ENCODE measurements around the gene IFT57.

IFT57 gene

DNA sequence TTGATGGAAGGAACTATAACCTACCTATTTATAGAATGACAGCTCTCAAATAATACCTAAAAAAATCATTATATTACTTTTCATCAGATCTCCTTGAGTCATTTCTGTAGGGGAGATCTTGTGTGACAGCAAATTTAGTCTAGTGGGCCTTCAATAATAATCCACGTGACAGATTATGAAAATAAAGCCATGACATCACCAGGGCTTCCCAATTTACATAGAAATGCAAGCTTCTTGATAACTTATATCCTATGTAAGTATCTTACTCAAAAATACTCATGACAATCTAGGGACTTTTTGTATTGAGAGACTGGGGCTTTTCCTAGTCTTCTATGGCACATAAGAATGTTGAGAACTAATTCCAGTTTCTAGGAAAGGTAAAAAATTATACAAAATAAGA is 21.6 kb downstream of the IFT57 start:
- Histone ChIP-seq H3K27ac (ENCODE audit: low read depth, low read length) (no peak overlapping the region), H3K27me3 (ENCODE audit: control insufficient read depth in 1 of 2, insufficient read depth in 2 of 2, low read length in 2 of 2) (no peaks in the 10 kb centered on the region), H3K36me3 (ENCODE audit: control insufficient read depth in 1 of 2, insufficient read depth in 2 of 2, low read length in 2 of 2) (no peaks in the 10 kb centered on the region), H3K4me1 (ENCODE audit: control insufficient read depth in 1 of 2, insufficient read depth in 2 of 2, low read length in 2 of 2) (no peaks in the 10 kb centered on the region), H3K9ac (ENCODE audit: low read depth in 1 of 2, low read length in 2 of 2) (no peak overlapping the region), H3K4me3 (ENCODE audit: low read depth in 1 of 2, low read length in 2 of 2) (no peak overlapping the region), H3K9me3 (ENCODE audit: control insufficient read depth in 1 of 2, low read length in 2 of 2) (no peaks in the 10 kb centered on the region)

DNA sequence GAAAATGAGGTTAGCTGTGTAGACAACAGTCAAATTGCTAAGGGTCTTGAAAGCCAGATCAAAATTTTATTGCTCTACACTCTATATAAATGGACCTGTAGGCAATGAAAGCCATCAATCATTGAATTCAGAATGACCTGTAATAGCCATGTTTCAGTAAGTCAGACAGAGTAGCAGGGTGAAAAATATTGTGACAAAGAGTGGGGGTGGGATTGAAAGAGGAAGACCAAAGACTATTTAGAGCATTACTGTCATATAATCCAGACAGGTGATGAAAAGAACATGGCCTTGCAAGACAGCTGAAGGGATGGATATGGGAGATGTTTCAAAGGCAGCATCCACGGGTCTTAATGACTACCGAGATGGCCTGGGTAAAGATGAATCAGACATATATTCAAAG is 22.2 kb downstream of the IFT57 start:
- Histone ChIP-seq H3K4me3 (ENCODE audit: low read depth in 1 of 2, low read length in 2 of 2) (no peak overlapping the region), H3K27me3 (ENCODE audit: control insufficient read depth in 1 of 2, insufficient read depth in 2 of 2, low read length in 2 of 2) (no peaks in the 10 kb centered on the region), H3K9ac (ENCODE audit: low read depth in 1 of 2, low read length in 2 of 2) (no peak overlapping the region), H3K4me1 (ENCODE audit: control insufficient read depth in 1 of 2, insufficient read depth in 2 of 2, low read length in 2 of 2) (no peaks in the 10 kb centered on the region), H3K27ac (ENCODE audit: low read depth, low read length) (no peak overlapping the region), H3K36me3 (ENCODE audit: control insufficient read depth in 1 of 2, insufficient read depth in 2 of 2, low read length in 2 of 2) (no peaks in the 10 kb centered on the region), H3K9me3 (ENCODE audit: control insufficient read depth in 1 of 2, low read length in 2 of 2) (no peaks in the 10 kb centered on the region)

DNA sequence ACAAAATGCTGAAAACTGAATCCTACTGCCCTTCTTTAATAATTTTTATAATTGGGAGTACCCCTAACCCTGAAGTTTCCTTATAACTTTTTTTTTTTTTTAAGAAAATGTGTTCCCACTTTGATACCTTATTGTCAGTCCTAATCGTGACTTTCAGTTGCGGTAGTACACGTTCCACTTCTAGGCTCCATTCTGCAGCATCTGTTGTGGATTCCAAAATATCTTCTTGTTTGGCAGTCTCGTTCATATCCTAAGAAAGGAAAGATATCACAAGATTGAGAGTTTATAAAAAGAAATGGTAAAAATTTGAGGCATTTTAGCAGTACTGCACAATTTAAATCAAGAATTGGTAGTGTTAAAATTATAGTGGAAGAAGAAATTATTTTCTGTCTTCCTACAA is 30.8 kb downstream of the IFT57 start:
- Histone ChIP-seq H3K27ac (ENCODE audit: low read depth, low read length) (no peak overlapping the region), H3K4me1 (ENCODE audit: control insufficient read depth in 1 of 2, insufficient read depth in 2 of 2, low read length in 2 of 2) (no peaks in the 10 kb centered on the region), H3K9me3 (ENCODE audit: control insufficient read depth in 1 of 2, low read length in 2 of 2) (peaks cover 0 to 6% of the 10 kb centered on the region in 2 donors), H3K36me3 (ENCODE audit: control insufficient read depth in 1 of 2, insufficient read depth in 2 of 2, low read length in 2 of 2) (peaks cover 0 to 15% of the 10 kb centered on the region in 2 donors), H3K4me3 (ENCODE audit: low read depth in 1 of 2, low read length in 2 of 2) (no peak overlapping the region), H3K9ac (ENCODE audit: low read depth in 1 of 2, low read length in 2 of 2) (no peak overlapping the region), H3K27me3 (ENCODE audit: control insufficient read depth in 1 of 2, insufficient read depth in 2 of 2, low read length in 2 of 2) (no peaks in the 10 kb centered on the region)

DNA sequence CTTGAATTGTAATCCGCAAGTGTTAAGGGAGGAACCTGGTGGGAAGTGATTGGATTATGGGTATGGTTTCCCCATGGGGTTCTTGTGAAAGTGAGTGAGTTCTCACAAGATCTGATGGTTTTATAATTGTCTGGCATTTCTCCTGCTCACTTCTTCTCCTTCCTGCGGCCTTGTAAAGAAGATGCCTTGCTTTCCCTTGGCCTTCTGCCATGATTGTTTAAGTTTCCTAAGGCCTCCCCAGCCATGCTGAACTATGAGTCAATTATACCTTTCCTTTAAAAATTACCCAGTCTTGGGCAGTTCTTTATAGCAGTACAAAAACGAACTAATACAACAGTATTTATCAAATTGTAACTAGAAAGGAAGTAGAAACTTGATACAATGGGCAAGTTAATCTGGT is 31.9 kb downstream of the IFT57 start:
- H3K36me3 ChIP-seq (ENCODE audit: control insufficient read depth in 1 of 2, insufficient read depth in 2 of 2, low read length in 2 of 2) = peaks cover 0 to 15% of the 10 kb centered on the region in 2 donors
- H3K9ac ChIP-seq (ENCODE audit: low read depth in 1 of 2, low read length in 2 of 2) = no peak overlapping the region
- no peak overlapping the region for H3K27ac ChIP-seq (ENCODE audit: low read depth, low read length)
- no peaks in the 10 kb centered on the region for H3K27me3 ChIP-seq (ENCODE audit: control insufficient read depth in 1 of 2, insufficient read depth in 2 of 2, low read length in 2 of 2)
- H3K9me3 ChIP-seq (ENCODE audit: control insufficient read depth in 1 of 2, low read length in 2 of 2) = peaks cover 0 to 6% of the 10 kb centered on the region in 2 donors
- no peak overlapping the region for H3K4me3 ChIP-seq (ENCODE audit: low read depth in 1 of 2, low read length in 2 of 2)
- no peaks in the 10 kb centered on the region for H3K4me1 ChIP-seq (ENCODE audit: control insufficient read depth in 1 of 2, insufficient read depth in 2 of 2, low read length in 2 of 2)

DNA sequence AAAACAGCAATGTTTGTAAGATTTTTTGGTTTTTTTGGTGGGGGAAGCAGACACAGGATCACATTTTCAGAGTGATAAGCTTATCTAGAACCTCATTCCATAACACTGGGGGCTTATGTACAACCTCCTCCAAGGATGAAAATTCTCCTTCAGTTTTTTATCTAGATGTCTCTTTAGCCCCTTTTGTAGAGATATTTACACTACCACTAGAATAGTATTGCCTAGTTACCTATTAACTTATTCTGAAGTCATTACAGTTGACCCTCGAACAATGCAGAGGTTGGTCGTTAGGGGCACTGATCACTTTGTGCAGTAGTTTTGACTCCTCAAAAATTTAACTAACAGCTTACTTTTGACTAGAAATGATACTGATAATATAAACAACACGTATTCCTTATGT is 32.8 kb downstream of the IFT57 start:
- H3K27ac ChIP-seq (ENCODE audit: low read depth, low read length) = no peak overlapping the region
- no peaks in the 10 kb centered on the region for H3K27me3 ChIP-seq (ENCODE audit: control insufficient read depth in 1 of 2, insufficient read depth in 2 of 2, low read length in 2 of 2)
- no peaks in the 10 kb centered on the region for H3K4me1 ChIP-seq (ENCODE audit: control insufficient read depth in 1 of 2, insufficient read depth in 2 of 2, low read length in 2 of 2)
- no peak overlapping the region for H3K9ac ChIP-seq (ENCODE audit: low read depth in 1 of 2, low read length in 2 of 2)
- peaks cover 0 to 7% of the 10 kb centered on the region in 2 donors for H3K9me3 ChIP-seq (ENCODE audit: control insufficient read depth in 1 of 2, low read length in 2 of 2)
- H3K36me3 ChIP-seq (ENCODE audit: control insufficient read depth in 1 of 2, insufficient read depth in 2 of 2, low read length in 2 of 2) = peaks cover 0 to 15% of the 10 kb centered on the region in 2 donors
- no peak overlapping the region for H3K4me3 ChIP-seq (ENCODE audit: low read depth in 1 of 2, low read length in 2 of 2)

DNA sequence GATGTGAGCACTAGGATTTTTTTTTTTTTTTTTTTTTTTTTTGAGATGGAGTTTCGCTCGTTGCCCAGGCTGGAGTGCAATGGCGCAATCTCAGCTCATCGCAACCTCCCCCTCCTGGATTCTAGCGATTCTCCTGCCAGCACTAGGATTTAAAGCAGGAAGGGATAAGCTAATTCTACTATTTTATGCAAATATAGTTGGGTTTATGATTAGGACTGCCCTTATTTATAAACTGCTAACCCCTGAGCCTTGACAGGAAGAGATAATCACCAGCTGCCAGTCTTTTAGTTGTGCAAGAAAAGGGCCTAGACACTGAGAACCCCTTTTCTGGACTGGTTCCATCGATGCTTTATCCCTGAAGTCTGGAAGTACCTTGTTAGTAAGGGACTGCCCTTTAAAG is 36.7 kb downstream of the IFT57 start:
- Histone ChIP-seq H3K27ac (ENCODE audit: low read depth, low read length) (no peak overlapping the region), H3K36me3 (ENCODE audit: control insufficient read depth in 1 of 2, insufficient read depth in 2 of 2, low read length in 2 of 2) (peaks cover 0 to 7% of the 10 kb centered on the region in 2 donors), H3K4me1 (ENCODE audit: control insufficient read depth in 1 of 2, insufficient read depth in 2 of 2, low read length in 2 of 2) (no peaks in the 10 kb centered on the region), H3K4me3 (ENCODE audit: low read depth in 1 of 2, low read length in 2 of 2) (no peak overlapping the region), H3K9me3 (ENCODE audit: control insufficient read depth in 1 of 2, low read length in 2 of 2) (peaks cover 0 to 6% of the 10 kb centered on the region in 2 donors), H3K27me3 (ENCODE audit: control insufficient read depth in 1 of 2, insufficient read depth in 2 of 2, low read length in 2 of 2) (no peaks in the 10 kb centered on the region), H3K9ac (ENCODE audit: low read depth in 1 of 2, low read length in 2 of 2) (no peak overlapping the region)

DNA sequence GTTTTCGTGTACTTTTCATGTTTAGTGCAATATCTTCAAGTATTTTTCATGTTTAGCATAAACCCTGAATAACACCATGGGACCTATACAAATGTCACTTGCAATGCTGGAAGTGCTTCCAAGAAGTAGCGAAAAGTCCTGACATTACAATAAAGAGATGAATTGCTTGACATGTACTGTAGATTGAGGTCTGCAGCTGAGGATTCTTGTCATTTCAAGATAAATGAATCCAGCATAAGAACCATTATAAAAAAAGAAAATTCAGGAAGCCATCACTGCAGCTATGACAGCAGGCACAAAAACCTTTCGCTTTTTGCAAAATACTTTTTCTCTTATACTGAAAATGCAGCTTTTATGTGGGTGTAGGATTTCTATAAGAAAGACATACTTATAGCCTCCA is 37.4 kb downstream of the IFT57 start:
- Histone ChIP-seq H3K9me3 (ENCODE audit: control insufficient read depth in 1 of 2, low read length in 2 of 2) (peaks cover 0 to 6% of the 10 kb centered on the region in 2 donors), H3K36me3 (ENCODE audit: control insufficient read depth in 1 of 2, insufficient read depth in 2 of 2, low read length in 2 of 2) (peaks cover 0 to under 1% of the 10 kb centered on the region in 2 donors), H3K9ac (ENCODE audit: low read depth in 1 of 2, low read length in 2 of 2) (no peak overlapping the region), H3K4me3 (ENCODE audit: low read depth in 1 of 2, low read length in 2 of 2) (no peak overlapping the region), H3K27ac (ENCODE audit: low read depth, low read length) (no peak overlapping the region), H3K4me1 (ENCODE audit: control insufficient read depth in 1 of 2, insufficient read depth in 2 of 2, low read length in 2 of 2) (no peaks in the 10 kb centered on the region), H3K27me3 (ENCODE audit: control insufficient read depth in 1 of 2, insufficient read depth in 2 of 2, low read length in 2 of 2) (no peaks in the 10 kb centered on the region)

DNA sequence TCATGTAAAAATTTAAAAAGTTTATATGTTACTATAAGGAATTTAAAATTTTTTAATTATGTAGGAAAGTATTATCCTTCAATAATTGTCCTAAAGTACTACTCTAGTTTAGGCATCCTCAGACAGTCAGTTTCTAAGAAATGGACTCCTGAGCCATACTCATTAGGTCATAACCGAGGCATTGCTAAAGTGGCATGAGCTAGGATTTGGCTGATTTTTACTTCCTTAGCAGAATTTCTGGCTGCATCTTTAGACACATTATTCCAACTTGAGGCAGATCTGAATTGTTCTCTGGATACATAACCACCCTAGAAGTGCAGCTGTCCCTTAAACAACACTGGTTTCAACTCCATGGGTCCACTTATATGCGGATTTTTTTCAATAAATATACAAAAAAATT is 38.3 kb downstream of the IFT57 start:
- no peak overlapping the region for H3K27ac ChIP-seq (ENCODE audit: low read depth, low read length)
- H3K9me3 ChIP-seq (ENCODE audit: control insufficient read depth in 1 of 2, low read length in 2 of 2) = peaks cover 0 to 6% of the 10 kb centered on the region in 2 donors
- H3K4me1 ChIP-seq (ENCODE audit: control insufficient read depth in 1 of 2, insufficient read depth in 2 of 2, low read length in 2 of 2) = no peaks in the 10 kb centered on the region
- H3K4me3 ChIP-seq (ENCODE audit: low read depth in 1 of 2, low read length in 2 of 2) = no peak overlapping the region
- H3K9ac ChIP-seq (ENCODE audit: low read depth in 1 of 2, low read length in 2 of 2) = no peak overlapping the region
- H3K27me3 ChIP-seq (ENCODE audit: control insufficient read depth in 1 of 2, insufficient read depth in 2 of 2, low read length in 2 of 2) = no peaks in the 10 kb centered on the region
- H3K36me3 ChIP-seq (ENCODE audit: control insufficient read depth in 1 of 2, insufficient read depth in 2 of 2, low read length in 2 of 2) = no peaks in the 10 kb centered on the region

DNA sequence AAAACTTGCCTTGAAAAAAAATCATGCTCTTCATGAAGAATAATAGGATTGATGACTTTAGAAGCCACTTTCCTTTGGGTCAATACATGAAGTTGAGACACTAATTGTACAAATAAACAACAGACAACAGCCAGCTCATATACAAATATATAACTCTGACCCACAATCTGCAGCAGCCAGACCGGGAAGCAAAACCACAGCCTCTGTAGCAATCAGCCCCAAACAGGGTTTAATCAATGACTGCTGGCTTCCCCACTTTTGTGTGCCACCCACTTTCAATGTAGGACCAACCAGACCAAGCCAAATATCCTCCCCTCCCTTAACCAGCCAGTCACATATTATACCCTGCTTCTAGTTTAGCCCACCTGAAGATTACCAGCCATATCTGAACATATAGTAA is 39.0 kb downstream of the IFT57 start:
- H3K27ac ChIP-seq (ENCODE audit: low read depth, low read length) = no peak overlapping the region
- no peaks in the 10 kb centered on the region for H3K27me3 ChIP-seq (ENCODE audit: control insufficient read depth in 1 of 2, insufficient read depth in 2 of 2, low read length in 2 of 2)
- peaks cover 0 to 6% of the 10 kb centered on the region in 2 donors for H3K9me3 ChIP-seq (ENCODE audit: control insufficient read depth in 1 of 2, low read length in 2 of 2)
- H3K4me3 ChIP-seq (ENCODE audit: low read depth in 1 of 2, low read length in 2 of 2) = no peak overlapping the region
- no peak overlapping the region for H3K9ac ChIP-seq (ENCODE audit: low read depth in 1 of 2, low read length in 2 of 2)
- H3K36me3 ChIP-seq (ENCODE audit: control insufficient read depth in 1 of 2, insufficient read depth in 2 of 2, low read length in 2 of 2) = no peaks in the 10 kb centered on the region
- H3K4me1 ChIP-seq (ENCODE audit: control insufficient read depth in 1 of 2, insufficient read depth in 2 of 2, low read length in 2 of 2) = no peaks in the 10 kb centered on the region

DNA sequence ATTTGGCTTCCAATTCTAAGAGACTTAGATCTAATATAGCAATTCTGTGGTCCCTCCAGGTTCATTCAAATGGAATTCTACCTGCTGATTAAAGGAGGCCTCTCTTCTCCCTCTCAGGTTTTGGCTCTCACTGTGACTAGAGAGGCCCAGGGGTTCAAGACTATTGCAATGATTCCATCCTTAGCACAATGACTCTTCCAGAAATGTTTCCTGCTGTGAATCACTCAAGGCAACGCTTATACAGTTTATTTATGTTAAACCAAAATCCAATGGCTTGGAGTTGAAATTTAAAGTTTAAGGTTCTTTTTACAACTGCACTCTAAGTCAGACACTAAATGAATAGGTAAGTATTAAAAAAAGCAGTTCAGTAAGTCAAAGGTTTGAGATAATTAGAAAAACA is 39.9 kb downstream of the IFT57 start:
- no peak overlapping the region for H3K9ac ChIP-seq (ENCODE audit: low read depth in 1 of 2, low read length in 2 of 2)
- H3K9me3 ChIP-seq (ENCODE audit: control insufficient read depth in 1 of 2, low read length in 2 of 2) = peaks cover 0 to 6% of the 10 kb centered on the region in 2 donors
- no peak overlapping the region for H3K4me3 ChIP-seq (ENCODE audit: low read depth in 1 of 2, low read length in 2 of 2)
- H3K4me1 ChIP-seq (ENCODE audit: control insufficient read depth in 1 of 2, insufficient read depth in 2 of 2, low read length in 2 of 2) = no peaks in the 10 kb centered on the region
- no peak overlapping the region for H3K27ac ChIP-seq (ENCODE audit: low read depth, low read length)
- H3K36me3 ChIP-seq (ENCODE audit: control insufficient read depth in 1 of 2, insufficient read depth in 2 of 2, low read length in 2 of 2) = no peaks in the 10 kb centered on the region
- no peaks in the 10 kb centered on the region for H3K27me3 ChIP-seq (ENCODE audit: control insufficient read depth in 1 of 2, insufficient read depth in 2 of 2, low read length in 2 of 2)

DNA sequence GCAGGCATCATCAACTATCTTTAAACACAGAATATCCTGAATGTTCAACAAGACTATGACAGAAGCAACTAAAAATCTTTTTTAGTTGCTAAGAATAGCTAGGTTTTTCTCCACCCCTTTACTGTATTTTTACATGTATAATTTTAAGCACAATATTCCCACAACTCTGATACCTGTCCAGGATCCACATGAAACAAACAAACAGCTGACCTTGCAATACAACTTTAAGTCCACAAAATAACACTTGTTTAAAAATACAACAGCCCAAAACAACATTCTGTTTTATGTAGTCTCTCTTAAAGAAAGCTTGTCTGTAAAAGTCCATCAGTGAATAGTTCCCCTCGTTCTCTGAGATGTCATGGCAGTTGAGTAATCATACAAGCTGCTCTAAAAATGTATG is 41.1 kb downstream of the IFT57 start:
- H3K4me1 ChIP-seq (ENCODE audit: control insufficient read depth in 1 of 2, insufficient read depth in 2 of 2, low read length in 2 of 2) = no peaks in the 10 kb centered on the region
- no peak overlapping the region for H3K4me3 ChIP-seq (ENCODE audit: low read depth in 1 of 2, low read length in 2 of 2)
- no peaks in the 10 kb centered on the region for H3K27me3 ChIP-seq (ENCODE audit: control insufficient read depth in 1 of 2, insufficient read depth in 2 of 2, low read length in 2 of 2)
- no peak overlapping the region for H3K9ac ChIP-seq (ENCODE audit: low read depth in 1 of 2, low read length in 2 of 2)
- peaks cover 0 to 6% of the 10 kb centered on the region in 2 donors for H3K9me3 ChIP-seq (ENCODE audit: control insufficient read depth in 1 of 2, low read length in 2 of 2)
- no peaks in the 10 kb centered on the region for H3K36me3 ChIP-seq (ENCODE audit: control insufficient read depth in 1 of 2, insufficient read depth in 2 of 2, low read length in 2 of 2)
- H3K27ac ChIP-seq (ENCODE audit: low read depth, low read length) = no peak overlapping the region

Measured in duodenal mucosa (tissue), 2 donors.